Measurements from ENCODE around the gene CD99. TPM values are rescaled to one million over a fixed set of nuclear protein-coding genes. Genes with fewer than 3 reads are reported as not detected.

The CD99 gene
- total RNA-seq (177 TPM in 2 replicates), polyA plus RNA-seq (477 and 551 TPM in 2 replicates), polyA minus RNA-seq (ENCODE audit: low replicate concordance) (188 and 274 TPM in 2 replicates)
- polyA plus RNA-seq (2012), result 776 and 1,003 TPM in 2 replicates

DNA sequence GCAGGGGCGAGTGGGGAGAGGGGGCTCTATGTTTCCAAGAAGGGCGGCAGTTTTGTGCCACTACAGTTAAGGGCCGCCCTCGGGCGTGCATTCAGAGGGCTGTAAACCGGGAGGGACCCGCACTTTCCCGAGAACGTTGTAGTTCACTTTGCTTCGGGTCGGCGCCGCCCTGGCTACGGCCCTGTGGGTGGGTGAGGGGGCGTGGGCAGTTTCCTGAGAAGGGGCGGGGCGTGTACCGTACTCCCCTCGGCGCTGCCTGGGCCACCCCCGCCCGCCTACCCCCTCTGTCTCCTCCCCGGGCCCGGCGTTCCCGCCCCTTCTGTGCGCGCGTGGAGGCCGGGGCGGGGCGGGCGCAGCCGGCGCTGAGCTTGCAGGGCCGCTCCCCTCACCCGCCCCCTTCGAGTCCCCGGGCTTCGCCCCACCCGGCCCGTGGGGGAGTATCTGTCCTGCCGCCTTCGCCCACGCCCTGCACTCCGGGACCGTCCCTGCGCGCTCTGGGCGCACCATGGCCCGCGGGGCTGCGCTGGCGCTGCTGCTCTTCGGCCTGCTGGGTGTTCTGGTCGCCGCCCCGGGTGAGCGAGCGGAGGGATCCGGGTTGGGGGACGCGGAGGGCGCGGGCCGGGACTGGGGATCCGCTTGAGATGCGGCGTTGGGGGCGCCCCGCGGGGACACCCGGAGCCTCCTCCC lies at the start of gene CD99:
TSS of gene CD99 (plus strand) at position 440 of the 687 bp plus-strand sequence. CDS start at position 506, 66 bp downstream.
- peaks cover 46% of the 10 kb centered on the region for H3K79me2 ChIP-seq (ENCODE audit: control insufficient read depth, insufficient read depth, low read length)
- H3K4me2 ChIP-seq (ENCODE audit: extremely low read depth, insufficient read depth, low read length), result peak within 1 kb of the TSS; percentile 80
- TF ChIP-seq, protein P1, sequence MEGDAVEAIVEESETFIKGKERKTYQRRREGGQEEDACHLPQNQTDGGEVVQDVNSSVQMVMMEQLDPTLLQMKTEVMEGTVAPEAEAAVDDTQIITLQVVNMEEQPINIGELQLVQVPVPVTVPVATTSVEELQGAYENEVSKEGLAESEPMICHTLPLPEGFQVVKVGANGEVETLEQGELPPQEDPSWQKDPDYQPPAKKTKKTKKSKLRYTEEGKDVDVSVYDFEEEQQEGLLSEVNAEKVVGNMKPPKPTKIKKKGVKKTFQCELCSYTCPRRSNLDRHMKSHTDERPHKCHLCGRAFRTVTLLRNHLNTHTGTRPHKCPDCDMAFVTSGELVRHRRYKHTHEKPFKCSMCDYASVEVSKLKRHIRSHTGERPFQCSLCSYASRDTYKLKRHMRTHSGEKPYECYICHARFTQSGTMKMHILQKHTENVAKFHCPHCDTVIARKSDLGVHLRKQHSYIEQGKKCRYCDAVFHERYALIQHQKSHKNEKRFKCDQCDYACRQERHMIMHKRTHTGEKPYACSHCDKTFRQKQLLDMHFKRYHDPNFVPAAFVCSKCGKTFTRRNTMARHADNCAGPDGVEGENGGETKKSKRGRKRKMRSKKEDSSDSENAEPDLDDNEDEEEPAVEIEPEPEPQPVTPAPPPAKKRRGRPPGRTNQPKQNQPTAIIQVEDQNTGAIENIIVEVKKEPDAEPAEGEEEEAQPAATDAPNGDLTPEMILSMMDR (conservative IDR thresholded peaks at IDR 0.05 in 1 of 2, IDR thresholded peaks at IDR 0.05 in 1 of 2; ENCODE audit: low read depth in 1 of 2, low read length in 2 of 2), result no peak
- TF ChIP-seq EZH2 (IDR thresholded peaks at IDR 0.05; ENCODE audit: low read length, missing control alignments), result no peak
- H3K36me3 ChIP-seq (ENCODE audit: control insufficient read depth, insufficient read depth, low read length), result no peaks in the 10 kb centered on the region
- peak within 1 kb of the TSS; percentile 51 for H2AFZ ChIP-seq (ENCODE audit: low read length)
- no peaks in the 10 kb centered on the region for H4K20me1 ChIP-seq (ENCODE audit: control insufficient read depth, extremely low read depth, insufficient read depth, low read length)
- H3K9me3 ChIP-seq (ENCODE audit: control insufficient read depth, insufficient read depth, low read depth, low read length), result no peaks in the 10 kb centered on the region
- peak within 1 kb of the TSS; percentile 80 to 95 (median 86) for H3K4me3 ChIP-seq (replicated peaks in 1 of 4; ENCODE audit: control extremely low read depth in 1 of 4, insufficient read depth in 1 of 4, low read depth in 3 of 4, low read length in 4 of 4)
- H3K4me1 ChIP-seq (ENCODE audit: control insufficient read depth, extremely low read depth, insufficient read depth, low read length), result peaks cover 9% of the 10 kb centered on the region
- peak within 1 kb of the TSS; percentile 73 for H3K27ac ChIP-seq (ENCODE audit: insufficient read depth, low read length)
- peak within 1 kb of the TSS; percentile 86 for H3K9ac ChIP-seq (ENCODE audit: insufficient read depth, low read length)
- peak; percentile 87 for DNase-seq (ENCODE audit: low read depth in 2 of 2)
- no peaks in the 10 kb centered on the region for H3K27me3 ChIP-seq (ENCODE audit: control insufficient read depth, insufficient read depth, low read length)

- Histone ChIP-seq H3K36me3 (ENCODE audit: control insufficient read depth, insufficient read depth, low read length) (no peaks in the 10 kb centered on the region), H3K9ac (ENCODE audit: insufficient read depth, low read length) (no peak overlapping the region), H3K79me2 (ENCODE audit: control insufficient read depth, insufficient read depth, low read length) (no peaks in the 10 kb centered on the region), H2AFZ (ENCODE audit: low read length) (no peak overlapping the region), H3K4me2 (ENCODE audit: extremely low read depth, insufficient read depth, low read length) (no peak overlapping the region), H3K4me1 (ENCODE audit: control insufficient read depth, extremely low read depth, insufficient read depth, low read length) (no peaks in the 10 kb centered on the region), H3K27me3 (ENCODE audit: control insufficient read depth, insufficient read depth, low read length) (no peaks in the 10 kb centered on the region), H3K27ac (ENCODE audit: insufficient read depth, low read length) (no peak overlapping the region), H4K20me1 (ENCODE audit: control insufficient read depth, extremely low read depth, insufficient read depth, low read length) (no peaks in the 10 kb centered on the region), H3K9me3 (ENCODE audit: control insufficient read depth, insufficient read depth, low read depth, low read length) (no peaks in the 10 kb centered on the region), H3K4me3 (replicated peaks in 1 of 4; ENCODE audit: control extremely low read depth in 1 of 4, insufficient read depth in 1 of 4, low read depth in 3 of 4, low read length in 4 of 4) (no peak overlapping the region)
- no peak for DNase-seq (ENCODE audit: low read depth in 2 of 2)
- TF ChIP-seq, protein P1 (conservative IDR thresholded peaks at IDR 0.05 in 1 of 2, IDR thresholded peaks at IDR 0.05 in 1 of 2; ENCODE audit: low read depth in 1 of 2, low read length in 2 of 2), result no peak
- no peak for TF ChIP-seq EZH2 (IDR thresholded peaks at IDR 0.05; ENCODE audit: low read length, missing control alignments)
Measured at GRCh38 chrX:2642146-2642545, 48.9 kb upstream of the CD99 start.

GRCh38 chrX:2642791-2643190 lies 48.3 kb upstream of the CD99 start:
- Histone ChIP-seq H3K36me3 (ENCODE audit: control insufficient read depth, insufficient read depth, low read length) (no peaks in the 10 kb centered on the region), H3K79me2 (ENCODE audit: control insufficient read depth, insufficient read depth, low read length) (no peaks in the 10 kb centered on the region), H2AFZ (ENCODE audit: low read length) (no peak overlapping the region), H3K4me2 (ENCODE audit: extremely low read depth, insufficient read depth, low read length) (no peak overlapping the region), H3K9ac (ENCODE audit: insufficient read depth, low read length) (no peak overlapping the region), H4K20me1 (ENCODE audit: control insufficient read depth, extremely low read depth, insufficient read depth, low read length) (no peaks in the 10 kb centered on the region), H3K27ac (ENCODE audit: insufficient read depth, low read length) (no peak overlapping the region), H3K4me1 (ENCODE audit: control insufficient read depth, extremely low read depth, insufficient read depth, low read length) (no peaks in the 10 kb centered on the region), H3K27me3 (ENCODE audit: control insufficient read depth, insufficient read depth, low read length) (no peaks in the 10 kb centered on the region), H3K9me3 (ENCODE audit: control insufficient read depth, insufficient read depth, low read depth, low read length) (no peaks in the 10 kb centered on the region), H3K4me3 (replicated peaks in 1 of 4; ENCODE audit: control extremely low read depth in 1 of 4, insufficient read depth in 1 of 4, low read depth in 3 of 4, low read length in 4 of 4) (no peak overlapping the region)
- TF ChIP-seq, protein P1 (conservative IDR thresholded peaks at IDR 0.05 in 1 of 2, IDR thresholded peaks at IDR 0.05 in 1 of 2; ENCODE audit: low read depth in 1 of 2, low read length in 2 of 2), result no peak
- no peak for TF ChIP-seq EZH2 (IDR thresholded peaks at IDR 0.05; ENCODE audit: low read length, missing control alignments)
- peak in 1 of 2 donors; percentile 20 for DNase-seq (ENCODE audit: low read depth in 2 of 2)

All from fibroblast of lung (primary cell).